Endodermal cell (in vitro differentiated cells): Measurements from ENCODE around the gene YPEL1. TPM values are rescaled to one million over a fixed set of nuclear protein-coding genes. Genes with fewer than 3 reads are reported as not detected.
"Not testable (repeated sequence)": the region's sequence is repeated elsewhere in the genome, so short reads cannot be mapped to it uniquely, and the experiment has no call there.

Experiments used
- DNase-seq: peaks from one replicate; pipeline ENCODE4 v3.0.0-alpha.2; 2017
- H3K27ac ChIP-seq: 2 replicates; pipeline ENCODE4 v1.5.1; 2013; ENCODE audit warnings: mild to moderate bottlenecking, low read depth, low read length, moderate library complexity
- H3K27me3 ChIP-seq: 2 replicates; pipeline ENCODE4 v1.6.1; 2013; ENCODE audit warnings: mild to moderate bottlenecking, low read length, moderate library complexity; ENCODE audit not compliant: insufficient read depth, control insufficient read depth, poor library complexity, severe bottlenecking
- H3K36me3 ChIP-seq: 2 replicates; pipeline ENCODE4 v1.7.0; 2013; ENCODE audit warnings: mild to moderate bottlenecking, low read length, moderate library complexity; ENCODE audit not compliant: control insufficient read depth, insufficient read depth
- H3K4me1 ChIP-seq: one replicate; pipeline ENCODE4 v1.7.0; 2013; ENCODE audit warnings: low read length; ENCODE audit not compliant: control insufficient read depth, insufficient read depth
- H3K4me3 ChIP-seq: 2 replicates; pipeline ENCODE4 v1.5.1; 2013; ENCODE audit warnings: mild to moderate bottlenecking, low read length, moderate library complexity
- H3K9ac ChIP-seq: 2 replicates; pipeline ENCODE4 v1.6.1; 2013; ENCODE audit warnings: mild to moderate bottlenecking, low read length, moderate library complexity; ENCODE audit not compliant: poor library complexity, severe bottlenecking; ENCODE audit errors: extremely low read depth
- H3K9me3 ChIP-seq: 2 replicates; pipeline ENCODE4 v1.6.1; 2013; ENCODE audit warnings: mild to moderate bottlenecking, low read length, moderate library complexity; ENCODE audit not compliant: control insufficient read depth
- H3K27ac Mint-ChIP-seq: 2 replicates; pipeline ENCODE4 v1.8.0; 2020; ENCODE audit warnings: mixed read lengths
- H3K27me3 Mint-ChIP-seq: 2 replicates; pipeline ENCODE4 v1.8.0; 2021; ENCODE audit warnings: mild to moderate bottlenecking, mixed read lengths; ENCODE audit not compliant: insufficient read depth
- H3K36me3 Mint-ChIP-seq: 2 replicates; pipeline ENCODE4 v1.8.0; 2020; ENCODE audit warnings: low read depth, mixed read lengths
- H3K4me1 Mint-ChIP-seq: 2 replicates; pipeline ENCODE4 v1.8.0; 2020; ENCODE audit warnings: mixed read lengths
- H3K4me3 Mint-ChIP-seq: 2 replicates; pipeline ENCODE4 v1.8.0; 2020; ENCODE audit warnings: mild to moderate bottlenecking, moderate library complexity, mixed read lengths
- H3K9me3 Mint-ChIP-seq: 2 replicates; pipeline ENCODE4 v1.8.0; 2020; ENCODE audit warnings: mild to moderate bottlenecking, mixed read lengths
- WGBS, 2 experiments: methylation state at CpG; one replicate each; pipeline versions ENCODE4 v1.1.5 to v1.1.7; 2013; ENCODE audit warnings: missing lambda C conversion rate in 2 of 2, mixed read lengths in 1 of 2; ENCODE audit not compliant: insufficient coverage in 1 of 2, insufficient read length in 1 of 2; 5-methylcytosine and 5-hydroxymethylcytosine counted together
- total RNA-seq, 2 donors: library from RNA; stranded (reverse); fragmentation: NEBNext Ultra II Directional in 1 of 2; extraction: Animal tissue kit (Norgen Biotek cat#: 25700) in 1 of 2; gene quantifications; 2 replicates in 1 of 2; 3 replicates in 1 of 2; pipeline ENCODE4 v1.2.1, GENCODE V29; 2021
- TF ChIP-seq, protein P1 (sequence below): fragments of 200-600 bp; sonication (generic); conservative IDR thresholded peaks from 2 replicates; pipeline ENCODE4 v1.5.0; 2021; ENCODE audit warnings: antibody characterized with exemption, mild to moderate bottlenecking

YPEL1 gene
- total RNA-seq, 2 donors from 2014 or later: 13.4 to 23.4 TPM

- H3K36me3 ChIP-seq: peaks cover 12% of the 10 kb centered on the region
- no peaks in the 10 kb centered on the region for H3K9me3 ChIP-seq
- H3K36me3 Mint-ChIP-seq: peaks cover 10% of the 10 kb centered on the region
- no peaks in the 10 kb centered on the region for H3K27me3 ChIP-seq
- no peaks in the 10 kb centered on the region for H3K4me1 ChIP-seq
- no peak overlapping the region for H3K27ac ChIP-seq
- no peak overlapping the region for H3K27ac Mint-ChIP-seq
- no peak overlapping the region for H3K4me3 ChIP-seq
- TF ChIP-seq, protein P1, sequence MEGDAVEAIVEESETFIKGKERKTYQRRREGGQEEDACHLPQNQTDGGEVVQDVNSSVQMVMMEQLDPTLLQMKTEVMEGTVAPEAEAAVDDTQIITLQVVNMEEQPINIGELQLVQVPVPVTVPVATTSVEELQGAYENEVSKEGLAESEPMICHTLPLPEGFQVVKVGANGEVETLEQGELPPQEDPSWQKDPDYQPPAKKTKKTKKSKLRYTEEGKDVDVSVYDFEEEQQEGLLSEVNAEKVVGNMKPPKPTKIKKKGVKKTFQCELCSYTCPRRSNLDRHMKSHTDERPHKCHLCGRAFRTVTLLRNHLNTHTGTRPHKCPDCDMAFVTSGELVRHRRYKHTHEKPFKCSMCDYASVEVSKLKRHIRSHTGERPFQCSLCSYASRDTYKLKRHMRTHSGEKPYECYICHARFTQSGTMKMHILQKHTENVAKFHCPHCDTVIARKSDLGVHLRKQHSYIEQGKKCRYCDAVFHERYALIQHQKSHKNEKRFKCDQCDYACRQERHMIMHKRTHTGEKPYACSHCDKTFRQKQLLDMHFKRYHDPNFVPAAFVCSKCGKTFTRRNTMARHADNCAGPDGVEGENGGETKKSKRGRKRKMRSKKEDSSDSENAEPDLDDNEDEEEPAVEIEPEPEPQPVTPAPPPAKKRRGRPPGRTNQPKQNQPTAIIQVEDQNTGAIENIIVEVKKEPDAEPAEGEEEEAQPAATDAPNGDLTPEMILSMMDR: no peak
- H3K9ac ChIP-seq: no peak overlapping the region
- H3K9me3 Mint-ChIP-seq: no peaks in the 10 kb centered on the region
- no peak for DNase-seq
- H3K4me1 Mint-ChIP-seq: peaks cover 18% of the 10 kb centered on the region
- H3K4me3 Mint-ChIP-seq: no peak overlapping the region
- WGBS, 2 experiments: 86 to 88% methylated on average over 10 to 14 of the region's 14 CpGs
- no peaks in the 10 kb centered on the region for H3K27me3 Mint-ChIP-seq
These were observed 17.9 kb upstream of the YPEL1 start for GRCh38 chr22:21753374-21754111.

GRCh38 chr22:21752276-21752675, 16.7 kb upstream of the YPEL1 start:
- no peak for DNase-seq
- Histone ChIP-seq H3K27ac (no peak overlapping the region), H3K9me3 (no peaks in the 10 kb centered on the region), H3K36me3 (peaks cover 7% of the 10 kb centered on the region), H3K4me1 (no peaks in the 10 kb centered on the region), H3K4me3 (no peak overlapping the region), H3K9ac (no peak overlapping the region), H3K27me3 (no peaks in the 10 kb centered on the region)
- Mint-ChIP-seq H3K27me3 (no peaks in the 10 kb centered on the region), H3K27ac (no peak overlapping the region), H3K36me3 (peaks cover 4% of the 10 kb centered on the region), H3K4me1 (peaks cover 19% of the 10 kb centered on the region), H3K4me3 (no peak overlapping the region), H3K9me3 (no peaks in the 10 kb centered on the region)
- TF ChIP-seq, protein P1: no peak
- WGBS, 2 experiments: 94 to 96% methylated on average over 3 to 4 of the region's 4 CpGs

DNA sequence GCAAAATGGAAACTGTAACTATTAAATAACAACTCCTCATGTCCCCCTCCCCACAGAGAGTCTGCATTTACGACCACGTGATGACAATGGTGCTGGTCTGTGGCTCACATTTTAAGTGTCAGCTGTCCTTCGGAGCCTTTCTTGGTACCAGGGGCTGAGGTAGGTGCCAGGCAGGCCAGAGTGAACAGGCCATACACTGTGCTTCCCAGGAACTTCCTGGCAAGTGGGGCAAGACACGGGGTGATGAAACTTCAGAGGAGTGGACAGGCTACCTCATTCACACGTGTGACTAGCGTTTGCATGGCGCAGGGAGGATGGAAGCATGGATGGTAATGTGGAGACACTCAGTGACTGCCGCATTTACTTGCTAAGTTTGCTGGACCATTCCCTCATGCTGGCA, 10.4 kb upstream of the YPEL1 start:
- H3K36me3 Mint-ChIP-seq: no peaks in the 10 kb centered on the region
- Histone ChIP-seq H3K27me3 (no peaks in the 10 kb centered on the region), H3K36me3 (no peaks in the 10 kb centered on the region), H3K9ac (no peak overlapping the region), H3K4me1 (no peaks in the 10 kb centered on the region), H3K27ac (no peak overlapping the region), H3K9me3 (no peaks in the 10 kb centered on the region), H3K4me3 (no peak overlapping the region)
- TF ChIP-seq, protein P1: no peak
- H3K4me3 Mint-ChIP-seq: no peak overlapping the region
- WGBS, 2 experiments: 89 to 90% methylated on average over 4 to 8 of the region's 8 CpGs
- no peak for DNase-seq
- peaks cover 3% of the 10 kb centered on the region for H3K4me1 Mint-ChIP-seq
- H3K27ac Mint-ChIP-seq: no peak overlapping the region
- peaks cover 8% of the 10 kb centered on the region for H3K27me3 Mint-ChIP-seq
- no peaks in the 10 kb centered on the region for H3K9me3 Mint-ChIP-seq

DNA sequence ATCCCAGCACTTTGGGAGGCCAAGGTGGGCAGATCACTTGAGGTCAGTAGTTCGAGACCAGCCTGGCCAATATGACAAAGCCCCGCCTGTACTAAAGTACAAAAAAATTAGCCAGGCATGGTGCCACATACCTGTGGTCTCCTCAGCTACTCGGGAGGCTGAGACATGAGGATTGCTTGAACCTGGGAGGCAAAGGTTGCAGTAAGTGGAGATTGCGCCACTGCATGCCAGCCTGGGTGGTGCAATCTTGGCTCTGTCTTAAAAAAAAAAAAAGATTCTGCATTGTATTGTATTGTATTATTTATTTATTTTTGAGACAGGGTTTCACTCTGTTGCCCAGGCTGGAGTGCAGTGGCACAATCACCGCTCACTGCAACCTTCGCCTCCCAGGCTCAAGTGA, 9.3 kb upstream of the YPEL1 start:
- not testable (repeated sequence) for H3K9me3 ChIP-seq, DNase-seq, H3K36me3 Mint-ChIP-seq, H3K9ac ChIP-seq, H3K4me3 Mint-ChIP-seq, H3K9me3 Mint-ChIP-seq, H3K4me3 ChIP-seq, H3K4me1 ChIP-seq, H3K4me1 Mint-ChIP-seq, H3K27ac ChIP-seq, H3K36me3 ChIP-seq, H3K27me3 ChIP-seq, H3K27ac Mint-ChIP-seq
- H3K27me3 Mint-ChIP-seq: peaks cover 14% of the 10 kb centered on the region
- 95 to 98% methylated on average over 6 of the region's 6 CpGs for WGBS, 2 experiments
